CD4-positive, alpha-beta T cell (primary cell): ENCODE data around the gene IL1RN. TPM values are rescaled to one million over a fixed set of nuclear protein-coding genes. Genes with fewer than 3 reads are reported as not detected.

Experiments used
- ATAC-seq: fragments of 200-7000 bp; cut with Tn5 transposase; one replicate; pipeline ENCODE4 v1.10.0; 2022; ENCODE audit warnings: mild to moderate bottlenecking; ENCODE audit not compliant: poor library complexity
- CTCF ChIA-PET: fragments of 350-600 bp; sonication (Branson Sonifier 250); formaldehyde crosslinking; loops from one replicate; lab custom pipeline; 2021; ENCODE audit warnings: antibody characterized with exemption, inconsistent platforms; lab: Charles Lee
- POLR2A ChIA-PET: fragments of 350-600 bp; sonication (Branson Sonifier 250); formaldehyde crosslinking; loops from one replicate; lab custom pipeline; 2021; ENCODE audit warnings: antibody characterized with exemption, inconsistent platforms; lab: Charles Lee
- DNase-seq, 14 experiments: peaks; one replicate each; pipeline ENCODE4 v3.0.0-alpha.2; 2013 to 2020; ENCODE audit warnings: mixed read lengths in 2 of 14
- H3K27ac ChIP-seq, 2 donors: one replicate each; pipeline versions ENCODE4 v1.5.1 to v1.7.0; 2013; ENCODE audit warnings: low read length in 2 of 2, low read depth in 1 of 2, mild to moderate bottlenecking in 1 of 2
- H3K27me3 ChIP-seq, 2 experiments: 1 replicate in 1 of 2; 2 replicates in 1 of 2; pipeline versions ENCODE4 v1.6.1 to v1.7.0; 2013; ENCODE audit warnings: low read length in 2 of 2, control low read depth in 1 of 2, mild to moderate bottlenecking in 1 of 2, moderate library complexity in 1 of 2; ENCODE audit not compliant: insufficient read depth in 2 of 2, control insufficient read depth in 1 of 2
- H3K36me3 ChIP-seq: one replicate; pipeline ENCODE4 v1.6.1; 2013; ENCODE audit warnings: low read length, control low read depth; ENCODE audit not compliant: insufficient read depth
- H3K4me1 ChIP-seq: one replicate; pipeline ENCODE4 v1.6.1; 2013; ENCODE audit warnings: low read length, control low read depth; ENCODE audit not compliant: insufficient read depth
- H3K4me3 ChIP-seq: one replicate; pipeline ENCODE4 v1.5.1; 2013; ENCODE audit warnings: mild to moderate bottlenecking, low read length, moderate library complexity
- H3K9me3 ChIP-seq, 2 experiments: 1 replicate in 1 of 2; 2 replicates in 1 of 2; pipeline versions ENCODE4 v1.6.1 to v1.7.0; 2013; ENCODE audit warnings: low read length in 2 of 2, mild to moderate bottlenecking in 2 of 2, control low read depth in 1 of 2, moderate library complexity in 1 of 2; ENCODE audit not compliant: control insufficient read depth in 1 of 2, insufficient read depth in 1 of 2
- H3K27ac Mint-ChIP-seq: one replicate; pipeline ENCODE4 v1.8.0; 2020; ENCODE audit warnings: mixed read lengths
- H3K27me3 Mint-ChIP-seq: one replicate; pipeline ENCODE4 v1.8.0; 2021; ENCODE audit warnings: mixed read lengths
- H3K36me3 Mint-ChIP-seq: one replicate; pipeline ENCODE4 v1.8.0; 2021; ENCODE audit warnings: low read depth, mixed read lengths
- H3K4me1 Mint-ChIP-seq: one replicate; pipeline ENCODE4 v1.8.0; 2021; ENCODE audit warnings: low read depth, mixed read lengths
- H3K4me3 Mint-ChIP-seq: one replicate; pipeline ENCODE4 v1.8.0; 2020; ENCODE audit warnings: mild to moderate bottlenecking, mixed read lengths
- H3K9me3 Mint-ChIP-seq: one replicate; pipeline ENCODE4 v1.8.0; 2020; ENCODE audit warnings: mixed read lengths
- intact Hi-C, 2 experiments: fragments of 100-400 bp; cut with DNase I in 1 of 2; cut with micrococcal nuclease in 1 of 2; formaldehyde crosslinking; loops; one replicate each; pipeline versions ENCODE4 v1.15.1 to v1.9.0; 2023 to 2025; cut with DNase I, micrococcal nuclease
- total RNA-seq, 174 experiments: library from RNA in 2 of 174; stranded (reverse) in 2 of 174; gene quantifications; one replicate each; pipeline ENCODE4 v1.2.3 and lab custom pipeline; 2021 to 2026
- TF ChIP-seq, protein P1 (sequence below): fragments of 200-600 bp; IDR thresholded peaks from one replicate; pipeline ENCODE4 v1.8.0; 2022; ENCODE audit warnings: antibody characterized with exemption, mild to moderate bottlenecking

The IL1RN gene
- total RNA-seq, 2 experiments from 2014 or later = 0.31 to 0.58 TPM

DNA sequence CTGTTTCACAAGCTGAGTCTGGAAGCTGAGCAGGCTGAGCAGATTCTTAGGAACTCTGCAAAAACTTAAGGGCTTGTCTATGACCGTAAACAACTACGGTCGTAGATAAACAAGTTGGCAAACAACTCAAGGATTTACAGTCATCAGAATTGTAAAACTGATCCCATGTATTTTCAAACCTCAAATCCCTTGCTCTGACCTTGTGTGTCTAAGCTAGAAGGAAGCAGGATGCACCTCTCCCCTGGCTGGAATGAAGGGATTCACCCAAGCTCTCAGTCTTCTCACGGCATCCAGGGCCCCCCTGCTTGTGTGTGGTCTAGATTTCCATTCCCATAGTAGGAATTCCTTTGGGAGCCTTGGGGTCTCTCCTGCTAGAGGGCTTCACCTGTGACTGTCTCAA lies 12.4 kb upstream of the IL1RN start:
- peaks cover 21% of the 10 kb centered on the region for H3K4me1 ChIP-seq
- no peaks in the 10 kb centered on the region for H3K36me3 Mint-ChIP-seq
- ChIA-PET POLR2A (no interaction called here), CTCF (no interaction called here)
- no peak overlapping the region for H3K27ac ChIP-seq
- intact Hi-C loops = no loop called here
- no peak overlapping the region for H3K4me3 Mint-ChIP-seq
- ATAC-seq (no peak), DNase-seq (no peak)
- no peaks in the 10 kb centered on the region for H3K4me1 Mint-ChIP-seq
- H3K9me3 Mint-ChIP-seq = no peaks in the 10 kb centered on the region
- H3K27ac Mint-ChIP-seq = no peak overlapping the region
- no peaks in the 10 kb centered on the region for H3K36me3 ChIP-seq
- no peaks in the 10 kb centered on the region for H3K9me3 ChIP-seq
- no peaks in the 10 kb centered on the region for H3K27me3 Mint-ChIP-seq
- TF ChIP-seq, protein P1, sequence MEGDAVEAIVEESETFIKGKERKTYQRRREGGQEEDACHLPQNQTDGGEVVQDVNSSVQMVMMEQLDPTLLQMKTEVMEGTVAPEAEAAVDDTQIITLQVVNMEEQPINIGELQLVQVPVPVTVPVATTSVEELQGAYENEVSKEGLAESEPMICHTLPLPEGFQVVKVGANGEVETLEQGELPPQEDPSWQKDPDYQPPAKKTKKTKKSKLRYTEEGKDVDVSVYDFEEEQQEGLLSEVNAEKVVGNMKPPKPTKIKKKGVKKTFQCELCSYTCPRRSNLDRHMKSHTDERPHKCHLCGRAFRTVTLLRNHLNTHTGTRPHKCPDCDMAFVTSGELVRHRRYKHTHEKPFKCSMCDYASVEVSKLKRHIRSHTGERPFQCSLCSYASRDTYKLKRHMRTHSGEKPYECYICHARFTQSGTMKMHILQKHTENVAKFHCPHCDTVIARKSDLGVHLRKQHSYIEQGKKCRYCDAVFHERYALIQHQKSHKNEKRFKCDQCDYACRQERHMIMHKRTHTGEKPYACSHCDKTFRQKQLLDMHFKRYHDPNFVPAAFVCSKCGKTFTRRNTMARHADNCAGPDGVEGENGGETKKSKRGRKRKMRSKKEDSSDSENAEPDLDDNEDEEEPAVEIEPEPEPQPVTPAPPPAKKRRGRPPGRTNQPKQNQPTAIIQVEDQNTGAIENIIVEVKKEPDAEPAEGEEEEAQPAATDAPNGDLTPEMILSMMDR = no peak
- H3K4me3 ChIP-seq = no peak overlapping the region
- no peaks in the 10 kb centered on the region for H3K27me3 ChIP-seq

DNA sequence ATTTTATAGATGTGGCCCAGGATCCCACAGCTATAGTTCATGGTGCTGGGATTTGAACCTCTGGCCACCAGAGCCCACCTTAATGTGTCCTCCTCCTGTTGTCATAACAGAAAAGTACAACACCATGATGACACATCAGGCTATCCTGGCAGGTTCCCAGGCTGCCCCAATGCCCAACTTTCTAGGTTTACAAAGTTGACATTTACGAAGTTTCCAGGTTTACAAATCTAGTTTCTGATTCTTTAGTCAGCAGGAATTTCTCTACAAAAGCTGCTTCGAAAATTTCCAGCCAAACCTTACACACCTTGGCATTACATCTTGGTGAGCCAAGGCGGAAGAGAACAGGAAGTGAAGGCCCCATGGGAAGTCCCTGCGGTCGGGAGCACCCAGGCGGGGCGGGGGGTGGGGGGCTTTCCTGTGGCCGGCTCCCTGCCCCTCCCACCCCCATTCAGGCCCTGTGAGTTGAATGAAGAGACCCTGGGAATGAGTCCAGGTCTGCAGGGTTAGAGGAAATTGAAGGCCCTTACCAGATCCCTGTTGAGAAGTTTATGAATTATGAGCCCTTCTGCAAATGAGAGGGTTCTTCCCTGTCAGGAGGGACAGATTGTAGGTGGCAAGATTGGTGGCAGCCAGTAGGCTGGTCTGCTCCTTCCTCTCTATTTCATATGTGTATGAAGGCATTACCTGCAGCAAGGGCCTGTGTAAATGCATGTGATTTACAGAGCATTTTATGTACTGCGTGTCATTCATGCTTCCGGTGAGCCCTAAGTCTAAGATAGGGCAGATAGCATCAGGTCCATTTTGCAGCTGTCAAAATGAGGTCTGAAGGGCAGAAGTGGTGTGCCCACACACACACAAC lies 11.1 kb upstream of the IL1RN start:
- H3K4me3 Mint-ChIP-seq = peak overlapping the region; percentile 34

DNA sequence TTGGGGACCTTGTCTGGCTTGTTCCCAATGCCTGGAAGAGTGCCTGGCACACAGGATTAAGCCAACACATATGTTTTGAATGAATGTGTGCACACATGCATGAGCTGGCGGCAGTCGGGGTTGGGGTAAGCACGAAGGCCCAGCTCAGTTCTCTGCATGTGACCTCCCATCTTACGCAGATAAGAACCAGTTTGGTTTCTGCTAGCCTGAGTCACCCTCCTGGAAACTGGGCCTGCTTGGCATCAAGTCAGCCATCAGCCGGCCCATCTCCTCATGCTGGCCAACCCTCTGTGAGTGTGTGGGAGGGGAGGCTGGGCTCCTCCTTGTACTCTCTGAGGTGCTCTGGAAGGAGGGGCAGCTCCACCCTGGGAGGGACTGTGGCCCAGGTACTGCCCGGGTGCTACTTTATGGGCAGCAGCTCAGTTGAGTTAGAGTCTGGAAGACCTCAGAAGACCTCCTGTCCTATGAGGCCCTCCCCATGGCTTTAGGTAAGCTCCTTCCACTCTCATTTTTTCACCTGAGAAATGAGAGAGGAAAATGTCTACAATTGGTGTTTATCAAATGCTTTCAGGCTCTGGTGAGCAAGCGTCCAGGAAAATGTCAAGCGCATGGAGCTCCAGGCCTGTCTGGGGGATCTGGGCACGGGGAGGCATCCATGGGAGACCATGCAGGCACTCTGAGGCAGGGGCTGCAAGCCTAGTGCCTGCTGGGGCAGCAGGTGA lies 9.7 kb upstream of the IL1RN start:
- Histone ChIP-seq H3K9me3 (no peaks in the 10 kb centered on the region), H3K4me3 (no peak overlapping the region), H3K4me1 (peaks cover 21% of the 10 kb centered on the region), H3K36me3 (no peaks in the 10 kb centered on the region), H3K27ac (no peak overlapping the region), H3K27me3 (no peaks in the 10 kb centered on the region)
- no peaks in the 10 kb centered on the region for H3K36me3 Mint-ChIP-seq
- intact Hi-C loops = no loop called here
- ATAC-seq = no peak
- ChIA-PET POLR2A (no interaction called here), CTCF (interaction anchor here (0.5 kb wide), 1 partner anchor 1052 kb away, joined by 3 read pairs; no protein-coding TSS in a partner anchor)
- H3K4me3 Mint-ChIP-seq = no peak overlapping the region
- no peaks in the 10 kb centered on the region for H3K9me3 Mint-ChIP-seq
- TF ChIP-seq, protein P1 = no peak
- no peak overlapping the region for H3K27ac Mint-ChIP-seq
- H3K27me3 Mint-ChIP-seq = no peaks in the 10 kb centered on the region
- DNase-seq = peak in 1 of 14 experiments; percentile 34
- no peaks in the 10 kb centered on the region for H3K4me1 Mint-ChIP-seq

More for the DNA sequence above, 11.1 kb upstream of the IL1RN start:
- Histone ChIP-seq H3K36me3 (no peaks in the 10 kb centered on the region), H3K27me3 (no peaks in the 10 kb centered on the region), H3K4me3 (no peak overlapping the region), H3K9me3 (no peaks in the 10 kb centered on the region), H3K27ac (no peak overlapping the region), H3K4me1 (peaks cover 21% of the 10 kb centered on the region)
- TF ChIP-seq, protein P1 = no peak
- H3K36me3 Mint-ChIP-seq = no peaks in the 10 kb centered on the region
- intact Hi-C loops = no loop called here
- DNase-seq (peak in 4 of 14 experiments; percentile 24 to 71 (median 50)), ATAC-seq (peak; percentile 43)
- ChIA-PET CTCF (no interaction called here), POLR2A (no interaction called here)
- H3K27ac Mint-ChIP-seq = no peak overlapping the region
- no peaks in the 10 kb centered on the region for H3K4me1 Mint-ChIP-seq
- no peaks in the 10 kb centered on the region for H3K9me3 Mint-ChIP-seq
- no peaks in the 10 kb centered on the region for H3K27me3 Mint-ChIP-seq
